GM21528 (cell line): ENCODE results near the gene FAM110D.

Source experiments
- ATAC-seq: cut with Tn5 transposase; IDR thresholded peaks from one replicate; pipeline ENCODE4 v1.9.1; 2021; ENCODE audit warnings: mild to moderate bottlenecking, moderate library complexity; ENCODE audit not compliant: unreplicated experiment, low FRiP score

FAM110D gene

DNA sequence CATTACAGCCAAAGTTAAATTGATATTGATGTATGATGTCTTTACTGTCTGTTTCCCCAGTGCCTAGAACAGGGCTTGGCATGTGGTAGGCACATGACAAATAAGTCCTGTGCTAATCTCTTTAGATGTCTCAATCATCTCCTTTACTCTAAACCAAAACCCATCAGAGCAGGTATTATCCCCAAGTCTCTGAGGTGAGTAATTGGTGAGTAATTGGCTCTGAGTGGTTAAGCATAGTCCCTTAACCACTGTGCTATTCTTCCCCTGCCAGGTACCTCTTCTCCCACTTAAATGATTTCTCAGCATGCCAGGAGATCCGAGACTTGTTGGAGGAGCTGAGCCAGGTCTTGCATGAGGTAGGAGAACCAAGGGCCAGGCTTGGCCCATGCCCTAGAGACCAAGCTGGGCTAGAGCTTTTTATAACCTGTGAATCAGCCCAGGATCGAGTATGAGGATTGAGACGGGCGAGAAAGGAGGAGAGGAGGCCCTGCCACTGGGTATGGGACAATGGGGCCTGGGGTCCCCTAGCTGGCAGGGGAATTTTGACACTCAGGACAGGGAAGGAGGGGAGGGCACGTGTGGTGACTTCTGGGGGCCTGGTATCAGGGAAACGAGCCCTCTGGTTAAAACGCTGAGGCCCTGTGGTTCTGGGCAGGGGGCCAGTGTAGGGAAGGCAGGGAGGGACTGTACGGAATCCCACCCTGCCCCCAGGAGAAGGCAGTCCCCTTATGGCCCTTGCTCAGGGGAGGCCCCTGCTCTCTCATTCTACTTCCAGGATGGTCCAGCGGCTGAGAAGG lies 22.9 kb downstream of the FAM110D start:
- ATAC-seq, result no peak

- no peak for ATAC-seq
Measured at GRCh38 chr1:26182383-26182696, 23.5 kb downstream of the FAM110D start.

DNA sequence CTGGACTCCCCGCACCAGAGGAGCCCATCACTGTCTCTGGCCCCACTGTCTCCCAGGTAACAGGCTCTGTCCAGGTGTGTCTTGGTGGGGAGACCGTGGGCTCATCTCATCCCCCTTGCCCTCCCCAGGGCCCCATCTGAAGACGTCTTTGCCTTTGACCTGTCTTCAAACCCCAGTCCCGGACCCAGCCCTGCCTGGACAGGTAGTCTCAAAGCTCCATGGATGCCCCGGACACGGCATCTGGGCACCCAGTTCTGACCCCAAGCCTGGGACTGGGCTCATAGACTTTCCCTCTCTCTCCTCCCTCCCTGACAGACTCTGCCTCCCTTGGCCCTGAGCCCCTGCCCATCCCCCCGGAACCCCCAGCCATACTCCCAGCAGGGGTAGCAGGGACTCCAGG lies 25.2 kb downstream of the FAM110D start:
- ATAC-seq, result no peak

DNA sequence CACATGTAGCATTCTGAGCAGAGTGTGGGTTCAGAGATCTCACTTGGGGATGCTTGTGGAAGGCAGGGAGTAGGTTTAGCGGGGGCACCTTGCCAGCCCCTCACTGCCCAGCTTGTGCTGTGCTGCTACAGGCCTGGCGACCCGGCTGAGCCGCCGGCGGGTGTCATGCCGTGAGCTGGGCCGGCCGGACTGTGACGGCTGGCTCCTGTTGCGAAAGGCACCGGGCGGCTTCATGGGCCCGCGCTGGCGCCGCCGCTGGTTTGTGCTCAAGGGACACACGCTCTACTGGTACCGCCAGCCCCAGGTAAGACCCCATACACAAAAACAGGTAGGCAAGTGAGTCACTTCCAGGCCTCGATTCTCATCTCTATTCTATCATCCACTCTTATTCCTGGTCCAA lies 26.0 kb downstream of the FAM110D start:
- ATAC-seq, result no peak

DNA sequence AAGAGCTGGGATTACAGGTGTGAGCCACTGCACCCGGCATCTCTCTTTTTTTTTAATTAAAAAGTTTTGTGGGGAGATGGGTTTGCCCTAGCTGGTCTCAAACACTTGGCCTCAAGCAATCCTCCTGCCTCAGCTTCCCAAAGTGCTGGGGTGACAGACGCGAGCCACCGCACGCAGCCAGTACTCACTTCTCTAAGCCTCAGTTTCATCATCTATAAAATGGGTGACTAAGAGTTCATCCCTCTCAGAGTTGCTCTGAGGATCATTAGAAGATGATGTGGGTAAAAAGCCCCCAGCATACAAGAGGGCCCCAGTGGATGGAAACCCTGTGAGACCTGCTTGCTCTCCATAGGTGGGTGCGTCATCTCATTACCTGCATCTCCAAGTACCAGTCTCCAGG lies 29.0 kb downstream of the FAM110D start:
- no peak for ATAC-seq

GRCh38 chr1:26188477-26188876 lies 29.6 kb downstream of the FAM110D start:
- no peak for ATAC-seq

DNA sequence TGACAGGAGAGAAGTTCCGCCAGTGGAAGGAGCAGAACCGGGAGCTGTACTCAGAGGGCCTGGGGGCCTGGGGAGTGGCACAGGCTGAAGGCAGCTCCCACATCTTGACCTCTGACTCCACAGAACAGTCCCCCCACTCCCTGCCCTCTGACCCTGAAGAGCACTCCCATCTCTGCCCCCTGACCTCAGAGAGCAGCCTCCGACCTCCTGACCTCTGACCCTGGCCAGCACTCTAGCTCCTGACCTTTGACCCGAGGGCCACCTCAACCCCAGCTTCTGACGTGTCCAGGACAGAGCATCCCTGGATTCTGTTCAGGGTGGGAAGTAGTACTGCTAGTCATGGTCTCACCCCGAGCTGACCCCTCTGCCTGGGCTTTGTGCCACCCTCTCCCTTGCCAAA lies 30.5 kb downstream of the FAM110D start:
- no peak for ATAC-seq

- no peak for ATAC-seq
Measured at GRCh38 chr1:26189751-26190275, 30.9 kb downstream of the FAM110D start.

DNA sequence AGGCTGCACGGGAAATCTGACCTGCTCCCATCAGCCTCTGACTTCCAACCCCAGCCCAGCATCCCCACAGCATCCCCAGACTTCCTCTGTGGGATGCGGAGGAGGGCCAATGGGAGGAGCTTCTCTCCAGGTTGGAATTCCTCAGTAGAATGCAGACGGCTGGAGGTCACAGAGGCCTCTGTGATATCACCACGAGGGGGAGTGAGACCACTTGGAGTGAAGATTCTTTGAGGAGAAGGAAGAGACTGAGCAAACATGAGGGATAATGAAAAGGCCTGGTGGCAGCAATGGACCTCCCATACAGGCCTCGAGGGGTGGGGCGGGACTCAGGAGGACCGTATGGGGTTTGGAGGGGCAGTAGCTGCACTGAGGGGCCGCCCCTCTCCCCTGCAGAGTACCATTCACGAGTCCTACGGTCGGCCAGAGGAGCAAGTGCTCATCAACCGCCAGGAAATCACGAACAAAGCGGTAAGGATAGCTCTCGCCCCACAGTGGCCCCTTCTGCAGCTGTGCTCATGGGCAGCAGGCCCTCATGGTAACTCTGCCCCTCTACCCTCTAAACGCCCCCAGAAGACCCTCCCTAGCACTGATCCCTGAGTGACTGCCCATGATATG lies 31.6 kb downstream of the FAM110D start, which contains the start of gene CATSPER4:
CATSPER4 (plus strand) TSS at position 230 of the 615 bp plus-strand sequence; CDS start at position 256, 26 bp downstream.
- ATAC-seq, result no peak

- no peak for ATAC-seq
Measured at GRCh38 chr1:26191739-26192138, 32.9 kb downstream of the FAM110D start.

GRCh38 chr1:26195805-26196204 lies 36.9 kb downstream of the FAM110D start:
- no peak for ATAC-seq

GRCh38 chr1:26197301-26197700 lies 38.4 kb downstream of the FAM110D start:
- ATAC-seq, result no peak

- no peak for ATAC-seq
Measured at GRCh38 chr1:26197813-26198212, 38.9 kb downstream of the FAM110D start.

GRCh38 chr1:26200413-26200812 lies 41.5 kb downstream of the FAM110D start:
- ATAC-seq, result no peak

GRCh38 chr1:26203642-26204318 lies 44.9 kb downstream of the FAM110D start:
- no peak for ATAC-seq

DNA sequence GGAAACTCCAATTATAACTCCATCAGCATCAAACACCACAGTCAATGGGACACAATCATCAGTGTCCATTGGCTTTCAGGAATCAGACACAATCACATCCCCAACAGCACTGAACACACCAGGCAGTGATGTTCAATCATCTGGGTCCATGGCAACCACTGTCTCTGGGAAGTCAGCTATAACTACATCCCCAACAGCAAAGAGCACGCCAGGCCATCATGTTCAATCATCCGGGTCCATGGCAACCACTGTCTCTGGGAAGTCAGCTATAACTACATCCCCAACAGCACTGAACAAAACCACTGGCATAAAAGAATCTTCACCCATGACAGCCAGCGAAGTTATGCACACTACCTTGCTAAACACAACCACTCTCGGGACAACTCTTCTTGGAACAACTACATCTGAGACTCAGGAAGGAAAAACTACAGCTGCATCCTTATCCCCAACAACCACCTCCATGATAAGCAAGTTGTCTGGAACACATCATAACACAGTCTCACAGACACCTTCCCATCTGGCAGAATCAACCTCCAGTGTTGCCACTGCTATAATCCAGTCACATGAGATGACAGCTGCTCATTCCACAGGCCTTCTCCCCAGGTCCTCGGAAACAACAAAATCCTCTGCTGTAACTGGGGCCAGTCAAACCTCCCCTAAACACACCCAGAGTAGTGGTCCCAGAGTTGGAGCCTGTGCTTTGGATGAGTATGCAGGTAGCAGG lies 51.4 kb downstream of the FAM110D start:
- no peak for ATAC-seq

GRCh38 chr1:26212726-26213125 lies 53.8 kb downstream of the FAM110D start:
- no peak for ATAC-seq

DNA sequence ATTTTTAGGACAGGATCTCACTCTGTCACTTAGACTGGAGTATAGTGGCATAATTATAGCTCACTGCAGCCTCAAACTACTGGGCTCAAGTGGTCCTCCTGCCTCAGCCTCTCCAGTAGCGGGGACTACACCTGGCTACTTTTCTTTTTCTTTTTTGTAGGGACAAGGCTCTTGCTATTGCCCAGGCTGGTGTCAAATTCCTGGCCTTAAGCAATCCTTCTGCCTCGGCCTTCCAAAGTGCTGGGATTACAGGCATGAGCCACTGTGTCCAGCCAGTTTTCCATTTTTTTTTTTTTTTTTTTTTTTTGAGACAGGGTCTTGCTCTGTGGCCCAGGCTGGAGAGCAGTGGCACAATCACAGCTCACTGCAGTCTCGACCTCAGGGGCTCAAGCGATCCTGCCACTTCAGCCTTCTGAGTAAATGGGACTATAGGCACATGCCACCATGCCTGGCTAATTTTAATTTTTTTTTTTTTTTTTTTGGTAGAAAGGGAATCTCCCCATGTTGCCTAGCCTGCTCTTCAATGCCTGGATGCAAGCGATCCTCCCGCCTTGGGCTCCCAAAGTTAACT lies 54.5 kb downstream of the FAM110D start:
- no peak for ATAC-seq
